ENCODE results near the gene CHAF1B.
"Not testable (repeated sequence)": the region's sequence is repeated elsewhere in the genome, so short reads cannot be mapped to it uniquely, and the experiment has no call there.

Gene CHAF1B

GRCh38 chr21:36385233-36386030 is at the start of gene CHAF1B:
Gene CHAF1B, plus strand, starts transcription at chr21:36385392. Its CDS starts 745 bp downstream, at chr21:36386137.
- DNase-seq (ENCODE audit: low read depth in 3 of 3), result peak; percentile 68 to 86 (median 73)

GRCh38 chr21:36337099-36337509 is 48.1 kb upstream of the CHAF1B start:
- DNase-seq (ENCODE audit: low read depth in 3 of 3), result no peak

DNA sequence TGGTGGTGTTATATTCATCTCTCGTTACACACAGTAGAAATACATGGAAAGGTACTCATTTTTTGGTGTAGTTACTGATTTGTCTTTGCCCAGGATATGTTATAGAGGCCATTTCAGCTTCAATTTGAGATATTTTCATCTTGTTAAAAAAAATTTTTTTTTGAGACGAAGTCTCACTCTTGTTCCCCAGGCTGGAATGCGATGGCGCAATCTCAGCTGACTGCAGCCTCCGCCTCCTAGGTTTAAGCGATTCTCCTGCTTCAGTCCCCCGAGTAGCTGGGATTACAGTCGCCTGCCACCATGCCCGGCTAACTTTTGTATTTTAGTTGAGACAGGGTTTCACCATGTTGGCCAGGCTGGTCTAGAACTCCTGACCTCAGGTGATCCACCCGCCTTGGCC is 46.2 kb upstream of the CHAF1B start:
- DNase-seq (ENCODE audit: low read depth in 3 of 3), result no peak

DNA sequence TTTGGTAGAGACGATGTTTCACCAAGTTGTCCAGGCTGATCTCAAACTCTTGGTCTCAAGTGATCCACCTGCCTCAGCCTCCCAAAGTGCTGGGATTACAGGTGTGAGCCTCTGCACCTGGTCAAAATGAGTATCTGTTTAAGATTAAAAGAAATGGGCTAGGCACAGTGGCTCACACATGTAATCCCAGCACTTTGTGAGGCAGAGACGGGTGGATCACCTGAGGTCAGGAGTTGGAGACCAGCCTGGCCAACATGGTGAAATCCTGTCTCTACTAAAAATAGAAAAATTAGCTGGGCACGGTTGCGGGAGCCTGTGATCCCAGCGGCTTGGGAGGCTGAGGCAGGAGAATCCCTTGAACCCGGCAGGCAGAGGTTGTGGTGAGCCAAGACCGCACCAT is 42.6 kb upstream of the CHAF1B start:
- DNase-seq (ENCODE audit: low read depth in 3 of 3), result not testable (repeated sequence)

DNA sequence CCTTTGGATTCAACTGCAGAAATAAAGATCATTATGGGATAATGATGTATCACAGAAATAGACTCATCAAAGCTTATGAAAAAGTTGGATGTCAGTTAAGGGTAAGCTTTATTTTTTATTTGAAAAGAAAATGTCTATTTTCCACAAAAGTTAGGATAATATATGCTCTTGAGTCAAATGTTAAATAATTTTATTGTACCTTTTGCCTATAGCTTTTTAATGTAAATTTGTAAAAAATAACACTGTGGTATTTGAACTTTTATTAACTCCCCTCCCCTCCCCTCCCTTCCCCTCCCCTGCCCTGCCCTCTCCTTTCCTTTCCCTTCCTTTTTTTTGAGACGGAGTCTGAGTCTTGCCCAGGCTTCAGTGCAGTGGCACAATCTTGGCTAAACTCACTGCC is 40.3 kb upstream of the CHAF1B start:
- no peak for DNase-seq (ENCODE audit: low read depth in 3 of 3)

GRCh38 chr21:36347278-36347961 is 37.8 kb upstream of the CHAF1B start:
- no peak for DNase-seq (ENCODE audit: low read depth in 3 of 3)

GRCh38 chr21:36347962-36348328 is 37.2 kb upstream of the CHAF1B start:
- no peak for DNase-seq (ENCODE audit: low read depth in 3 of 3)

DNA sequence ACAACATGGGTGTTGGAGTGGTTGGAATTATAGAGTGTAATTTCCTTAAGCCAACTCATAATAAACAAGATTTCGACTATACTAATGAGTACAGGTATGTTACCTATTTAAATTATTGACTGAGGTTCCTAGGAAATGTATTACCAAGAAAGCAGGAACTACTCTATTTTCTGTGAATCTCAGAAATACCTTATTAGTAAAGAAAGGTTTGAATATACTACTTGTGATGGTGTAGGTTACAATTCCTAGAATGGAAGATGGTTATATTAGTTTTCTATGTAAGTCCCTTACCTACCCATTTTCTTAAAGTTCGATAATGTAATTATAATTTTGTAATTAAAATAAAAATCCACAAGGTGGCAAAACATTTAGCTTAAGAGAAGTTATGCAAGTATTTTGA is 35.9 kb upstream of the CHAF1B start:
- no peak for DNase-seq (ENCODE audit: low read depth in 3 of 3)

GRCh38 chr21:36350282-36350910 is 34.8 kb upstream of the CHAF1B start:
- no peak for DNase-seq (ENCODE audit: low read depth in 3 of 3)

DNA sequence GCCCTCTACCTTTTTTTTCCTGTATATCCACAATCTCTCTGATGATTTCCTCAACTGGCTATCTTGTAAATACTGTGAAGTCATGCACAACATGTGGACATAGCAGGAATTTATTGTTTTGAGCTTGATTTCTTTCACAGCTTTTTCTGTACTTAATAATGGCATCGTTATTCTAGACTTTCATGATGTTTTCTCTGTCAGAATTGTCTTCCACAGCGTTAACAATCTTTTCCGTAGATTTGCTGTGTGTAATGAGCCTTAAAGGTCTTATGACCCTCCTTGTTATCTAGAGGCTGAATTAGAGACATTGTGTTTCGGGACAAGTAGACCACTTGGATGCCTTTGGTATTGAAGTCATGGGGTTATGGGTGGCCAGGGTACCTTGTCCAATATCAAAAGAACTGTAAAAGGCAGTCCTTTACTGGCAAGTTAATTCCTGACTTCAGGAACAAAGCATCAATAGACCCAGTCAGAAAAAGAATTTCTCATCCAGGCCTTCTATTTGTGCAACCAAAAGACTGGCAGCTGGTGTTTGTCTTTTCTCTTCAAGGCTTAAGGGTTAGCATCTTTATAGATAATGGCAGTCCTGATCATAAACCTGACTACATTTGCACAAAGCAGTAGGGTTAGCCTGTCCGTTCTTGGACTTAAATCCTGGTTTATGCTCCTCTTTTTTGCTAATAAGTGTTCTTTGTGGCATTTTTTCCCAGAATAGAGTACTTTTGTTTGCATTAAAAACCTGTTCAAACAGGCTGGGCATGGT is 30.1 kb upstream of the CHAF1B start:
- no peak for DNase-seq (ENCODE audit: low read depth in 3 of 3)

DNA sequence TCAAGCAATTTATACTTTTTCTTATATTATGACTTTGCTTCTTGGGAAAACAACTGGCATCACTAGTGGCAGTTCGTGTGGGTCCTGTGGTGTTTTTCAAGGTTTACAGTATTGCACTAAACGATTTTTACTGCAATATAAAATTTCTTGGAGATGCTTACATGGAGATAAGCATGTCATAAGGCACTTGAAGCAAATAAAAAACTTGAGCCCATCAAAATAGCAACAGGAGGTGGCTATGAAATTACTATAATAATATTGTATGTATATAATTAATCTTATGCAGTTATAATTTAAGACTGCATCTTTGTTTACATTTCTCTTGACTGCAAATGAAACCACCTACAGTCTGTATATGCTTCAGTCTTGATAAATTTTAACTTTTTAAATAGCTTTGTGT is 29.3 kb upstream of the CHAF1B start:
- DNase-seq (ENCODE audit: low read depth in 3 of 3), result no peak

DNA sequence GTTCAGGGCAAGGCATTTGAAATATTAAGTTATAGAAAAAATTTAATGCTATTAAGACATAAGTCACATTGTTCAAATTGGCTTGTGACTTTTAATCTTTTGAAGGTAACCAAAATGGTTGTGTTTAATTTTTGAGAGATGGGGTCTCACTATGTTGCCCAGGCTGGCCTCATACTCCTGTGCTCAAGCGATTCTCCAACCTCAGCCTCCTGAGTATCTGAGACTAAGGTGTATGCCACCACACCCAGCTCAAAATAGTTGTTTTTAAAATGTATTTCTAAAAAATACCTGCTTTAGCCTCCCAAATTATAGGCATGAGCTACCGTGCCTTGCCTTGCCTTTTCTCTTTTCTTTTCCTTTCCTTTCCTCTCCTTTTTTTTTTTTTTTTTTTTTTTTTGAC is 26.0 kb upstream of the CHAF1B start:
- no peak for DNase-seq (ENCODE audit: low read depth in 3 of 3)

- DNase-seq (ENCODE audit: low read depth in 3 of 3), result no peak
Observed at GRCh38 chr21:36369064-36369685, 16.0 kb upstream of the CHAF1B start.

DNA sequence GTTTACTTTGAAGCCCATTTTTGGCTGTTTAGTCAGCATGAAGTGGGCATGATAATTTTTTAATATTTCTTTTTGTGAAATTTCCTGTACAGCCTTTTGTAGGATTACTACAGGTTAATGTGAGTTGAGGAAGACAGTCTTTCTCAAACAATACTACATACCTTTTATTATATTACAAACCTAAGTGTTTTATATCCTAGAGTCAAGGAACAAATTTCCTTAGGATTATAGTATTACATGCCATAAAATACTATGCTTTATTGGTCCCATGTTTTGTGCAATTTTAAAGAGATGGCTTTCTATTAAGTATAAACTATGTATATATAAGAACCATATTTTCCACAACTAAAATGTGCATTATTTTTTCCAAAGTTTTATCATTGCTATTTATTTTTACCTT is 9.2 kb upstream of the CHAF1B start:
- no peak for DNase-seq (ENCODE audit: low read depth in 3 of 3)

DNA sequence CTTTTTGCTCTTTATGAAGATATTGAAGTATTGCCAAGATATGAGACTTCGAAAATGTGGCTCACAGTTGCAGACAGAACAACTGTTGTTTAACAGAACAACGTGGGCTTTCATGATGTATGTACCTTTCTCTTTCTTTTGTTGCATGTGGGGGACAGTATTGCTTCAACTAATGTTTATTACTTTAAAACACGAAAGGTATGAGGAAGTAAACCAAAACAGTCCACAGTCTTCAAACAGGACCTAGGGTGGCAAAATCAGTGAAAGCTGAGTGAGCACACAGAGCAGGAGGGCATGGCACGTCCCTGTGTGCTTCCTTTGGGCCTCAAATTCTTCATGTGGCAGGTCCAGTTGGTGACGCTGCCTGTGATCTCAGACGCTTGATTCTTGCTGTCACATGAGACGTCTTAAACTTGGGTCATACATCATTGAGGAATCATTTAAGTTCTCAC is 7.8 kb upstream of the CHAF1B start:
- no peak for DNase-seq (ENCODE audit: low read depth in 3 of 3)

DNA sequence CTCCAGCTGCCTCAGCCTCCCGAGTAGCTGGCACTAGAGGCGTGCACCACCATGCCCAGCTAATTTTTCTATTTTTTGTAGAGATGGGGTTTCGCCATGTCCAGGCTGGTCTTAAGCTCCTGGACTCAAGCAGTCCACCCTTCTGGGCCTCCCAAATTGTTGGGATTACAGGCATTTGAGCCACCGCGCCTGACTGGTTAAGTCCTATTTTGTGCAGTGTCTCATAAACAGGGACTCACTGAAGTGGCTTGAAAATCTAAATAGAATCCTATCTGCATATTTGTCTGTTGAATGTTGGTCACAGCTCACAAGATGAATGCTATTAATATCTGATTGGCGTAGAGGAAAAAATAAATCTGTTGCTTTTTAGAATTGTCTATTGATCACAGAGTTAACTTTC is 5.9 kb upstream of the CHAF1B start:
- DNase-seq (ENCODE audit: low read depth in 3 of 3), result no peak

GRCh38 chr21:36381841-36382589 is 3.2 kb upstream of the CHAF1B start:
- DNase-seq (ENCODE audit: low read depth in 3 of 3), result no peak

- DNase-seq (ENCODE audit: low read depth in 3 of 3), result not testable (repeated sequence)
Observed at GRCh38 chr21:36382722-36383121, 2.5 kb upstream of the CHAF1B start.

- no peak for DNase-seq (ENCODE audit: low read depth in 3 of 3)
Observed at GRCh38 chr21:36384885-36385232, 333 bp upstream of the CHAF1B start.

DNA sequence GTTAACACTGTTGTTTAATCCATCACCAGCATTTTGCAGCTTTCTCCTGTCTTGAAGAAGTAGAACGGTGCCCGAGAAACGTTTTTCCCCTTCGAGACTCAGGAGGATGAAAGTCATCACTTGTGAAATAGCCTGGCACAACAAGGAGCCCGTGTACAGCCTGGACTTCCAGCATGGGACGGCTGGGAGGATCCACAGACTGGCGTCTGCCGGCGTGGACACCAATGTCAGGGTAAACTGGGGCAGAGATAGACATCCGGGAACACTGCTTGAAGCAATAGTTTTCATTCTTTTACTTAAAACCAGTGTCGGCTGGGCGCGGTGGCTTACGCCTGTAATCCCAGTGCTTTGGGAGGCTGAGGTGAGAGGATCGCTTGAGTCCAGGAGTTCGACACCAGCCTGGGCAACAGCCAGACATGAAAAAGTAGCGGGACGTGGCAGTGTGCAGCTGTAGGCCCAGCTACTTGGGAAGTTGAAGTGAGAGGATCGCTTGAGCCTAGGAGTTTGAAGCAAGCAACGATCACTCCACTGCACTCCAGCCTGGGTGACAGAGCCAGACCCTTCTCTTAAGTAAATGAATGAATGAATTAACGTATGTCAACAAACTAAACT is 945 bp downstream of the CHAF1B start:
- no peak for DNase-seq (ENCODE audit: low read depth in 3 of 3)

GRCh38 chr21:36388096-36388495 is 2.9 kb downstream of the CHAF1B start:
- DNase-seq (ENCODE audit: low read depth in 3 of 3), result no peak

Data from stimulated activated CD4-positive, alpha-beta T cell treated with anti-CD3 and anti-CD28 coated beads, TNF-alpha, amount 100 ng/mL, for 48 hours (primary cell).